Measurements from ENCODE around the gene ASXL3.

DNA sequence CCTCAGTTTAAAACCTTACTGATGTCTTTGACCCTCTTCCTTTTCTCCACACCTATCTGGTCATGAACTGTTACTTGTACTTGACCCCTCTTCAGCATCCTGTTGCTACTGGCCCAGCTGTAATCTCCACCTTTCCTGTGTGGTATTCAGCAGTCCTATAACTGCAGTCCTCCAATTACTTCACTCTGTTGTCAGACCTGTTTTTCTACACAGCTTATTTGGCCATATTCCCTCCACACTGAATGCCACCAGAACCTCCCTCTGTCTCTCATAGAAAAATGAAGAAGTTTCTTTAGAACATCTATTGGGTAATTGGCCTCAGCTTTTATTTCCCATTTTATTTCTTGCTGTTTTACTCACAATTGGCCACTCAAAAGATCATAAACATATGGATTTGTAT lies 155.4 kb downstream of the ASXL3 start:
- TF ChIP-seq, protein P1, sequence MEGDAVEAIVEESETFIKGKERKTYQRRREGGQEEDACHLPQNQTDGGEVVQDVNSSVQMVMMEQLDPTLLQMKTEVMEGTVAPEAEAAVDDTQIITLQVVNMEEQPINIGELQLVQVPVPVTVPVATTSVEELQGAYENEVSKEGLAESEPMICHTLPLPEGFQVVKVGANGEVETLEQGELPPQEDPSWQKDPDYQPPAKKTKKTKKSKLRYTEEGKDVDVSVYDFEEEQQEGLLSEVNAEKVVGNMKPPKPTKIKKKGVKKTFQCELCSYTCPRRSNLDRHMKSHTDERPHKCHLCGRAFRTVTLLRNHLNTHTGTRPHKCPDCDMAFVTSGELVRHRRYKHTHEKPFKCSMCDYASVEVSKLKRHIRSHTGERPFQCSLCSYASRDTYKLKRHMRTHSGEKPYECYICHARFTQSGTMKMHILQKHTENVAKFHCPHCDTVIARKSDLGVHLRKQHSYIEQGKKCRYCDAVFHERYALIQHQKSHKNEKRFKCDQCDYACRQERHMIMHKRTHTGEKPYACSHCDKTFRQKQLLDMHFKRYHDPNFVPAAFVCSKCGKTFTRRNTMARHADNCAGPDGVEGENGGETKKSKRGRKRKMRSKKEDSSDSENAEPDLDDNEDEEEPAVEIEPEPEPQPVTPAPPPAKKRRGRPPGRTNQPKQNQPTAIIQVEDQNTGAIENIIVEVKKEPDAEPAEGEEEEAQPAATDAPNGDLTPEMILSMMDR (IDR thresholded peaks at IDR 0.05): no peak
- no peak for TF ChIP-seq POLR2A (IDR thresholded peaks at IDR 0.05)

All from thyroid gland (tissue), 4 donors.